SU-DHL-6 (cell line): ENCODE data around the gene FBH1.

Experiments used
- H2AFZ ChIP-seq: fragments of 200-600 bp; sonication (generic); 2 replicates; pipeline ENCODE4 v1.6.1; 2014; ENCODE audit warnings: low read depth, mild to moderate bottlenecking, moderate library complexity, mixed read lengths, antibody characterized with exemption, low read length; ENCODE audit not compliant: severe bottlenecking
- H3F3A ChIP-seq: fragments of 200-600 bp; shearing (Covaris generic); 2 replicates; pipeline ENCODE4 v1.6.0; 2016; ENCODE audit warnings: antibody characterized with exemption, mild to moderate bottlenecking; ENCODE audit not compliant: insufficient read depth
- H3K27ac ChIP-seq: fragments of 200-600 bp; sonication (generic); 2 replicates; pipeline ENCODE4 v1.5.1; 2016; ENCODE audit warnings: low read depth, mild to moderate bottlenecking, low read length, moderate library complexity, mixed read lengths
- H3K27me3 ChIP-seq: fragments of 200-600 bp; sonication (generic), shearing (Covaris generic); 2 replicates; pipeline ENCODE4 v1.6.0; 2014; ENCODE audit warnings: mild to moderate bottlenecking, low read length
- H3K36me3 ChIP-seq: fragments of 200-600 bp; sonication (generic); 2 replicates; pipeline ENCODE4 v1.6.1; 2014; ENCODE audit warnings: mild to moderate bottlenecking, low read length, mixed read lengths
- H3K4me2 ChIP-seq: fragments of 300-600, 200-600 bp; shearing (Covaris generic), sonication (generic); 2 replicates; pipeline ENCODE4 v1.6.0; 2014; ENCODE audit warnings: low read length, low read depth, mild to moderate bottlenecking; ENCODE audit not compliant: poor library complexity, severe bottlenecking
- H3K4me3 ChIP-seq: fragments of 200-600 bp; sonication (generic); 2 replicates; pipeline ENCODE4 v1.5.1; 2014; ENCODE audit warnings: antibody characterized with exemption, low read length, mild to moderate bottlenecking, mixed read lengths; ENCODE audit not compliant: insufficient read depth, poor library complexity, severe bottlenecking
- H3K79me2 ChIP-seq: fragments of 200-600 bp; sonication (generic); 2 replicates; pipeline ENCODE4 v1.6.1; 2014; ENCODE audit warnings: mild to moderate bottlenecking, low read length, moderate library complexity; ENCODE audit not compliant: insufficient read depth
- H3K9ac ChIP-seq: fragments of 200-600 bp; sonication (generic); 2 replicates; pipeline ENCODE4 v1.7.0; 2014; ENCODE audit warnings: mild to moderate bottlenecking, low read length
- H3K9me2 ChIP-seq: fragments of 200-600 bp; sonication (generic); replicated peaks from 2 replicates; pipeline ENCODE4 v1.6.1; 2014; ENCODE audit warnings: low read length; ENCODE audit not compliant: insufficient read depth
- H3K9me3 ChIP-seq: fragments of 200-600 bp; sonication (generic); 2 replicates; pipeline ENCODE4 v1.6.1; 2014; ENCODE audit warnings: low read length, mixed read lengths; ENCODE audit not compliant: insufficient read depth
- H4K20me1 ChIP-seq: fragments of 200-600 bp; sonication (generic); 2 replicates; pipeline ENCODE4 v1.6.1; 2014; ENCODE audit warnings: low read depth, mild to moderate bottlenecking, antibody characterized with exemption, low read length, moderate library complexity, mixed read lengths
- EZH2phosphoT487 ChIP-seq: fragments of 200-600 bp; sonication (generic), shearing (Covaris generic); conservative IDR thresholded peaks from 2 replicates; pipeline ENCODE4 v1.6.1; 2018; ENCODE audit warnings: mild to moderate bottlenecking, antibody characterized with exemption, low read length, moderate library complexity, mixed read lengths
- TF ChIP-seq, protein P1 (sequence below): fragments of 200-600 bp; sonication (generic); IDR thresholded peaks from one replicate; pipeline ENCODE4 v1.5.1; 2017; ENCODE audit warnings: antibody characterized with exemption, mild to moderate bottlenecking, low read length, moderate library complexity; ENCODE audit not compliant: insufficient read depth, poor library complexity, severe bottlenecking

Gene FBH1

DNA sequence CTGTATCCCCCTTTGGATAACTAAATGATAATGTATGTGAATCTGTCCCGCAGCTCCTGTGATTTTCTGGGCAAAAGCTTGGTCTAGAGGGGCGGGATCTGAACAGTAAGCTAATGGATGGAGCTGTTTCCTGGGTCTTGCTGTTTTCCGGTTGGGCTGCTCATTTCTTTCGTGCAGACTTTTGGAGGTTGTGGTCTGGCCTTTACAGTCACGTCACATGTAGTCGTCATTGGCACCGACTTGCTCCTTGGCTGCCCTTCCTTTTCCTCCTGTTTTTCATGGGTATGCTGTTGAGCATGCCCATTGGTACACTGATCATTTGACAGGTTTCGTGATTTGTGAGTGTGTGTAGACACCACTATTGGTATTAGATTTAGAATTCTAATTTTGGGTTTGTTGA lies 2.0 kb downstream of the FBH1 start:
- TF ChIP-seq, protein P1, sequence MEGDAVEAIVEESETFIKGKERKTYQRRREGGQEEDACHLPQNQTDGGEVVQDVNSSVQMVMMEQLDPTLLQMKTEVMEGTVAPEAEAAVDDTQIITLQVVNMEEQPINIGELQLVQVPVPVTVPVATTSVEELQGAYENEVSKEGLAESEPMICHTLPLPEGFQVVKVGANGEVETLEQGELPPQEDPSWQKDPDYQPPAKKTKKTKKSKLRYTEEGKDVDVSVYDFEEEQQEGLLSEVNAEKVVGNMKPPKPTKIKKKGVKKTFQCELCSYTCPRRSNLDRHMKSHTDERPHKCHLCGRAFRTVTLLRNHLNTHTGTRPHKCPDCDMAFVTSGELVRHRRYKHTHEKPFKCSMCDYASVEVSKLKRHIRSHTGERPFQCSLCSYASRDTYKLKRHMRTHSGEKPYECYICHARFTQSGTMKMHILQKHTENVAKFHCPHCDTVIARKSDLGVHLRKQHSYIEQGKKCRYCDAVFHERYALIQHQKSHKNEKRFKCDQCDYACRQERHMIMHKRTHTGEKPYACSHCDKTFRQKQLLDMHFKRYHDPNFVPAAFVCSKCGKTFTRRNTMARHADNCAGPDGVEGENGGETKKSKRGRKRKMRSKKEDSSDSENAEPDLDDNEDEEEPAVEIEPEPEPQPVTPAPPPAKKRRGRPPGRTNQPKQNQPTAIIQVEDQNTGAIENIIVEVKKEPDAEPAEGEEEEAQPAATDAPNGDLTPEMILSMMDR: no peak
- TF ChIP-seq EZH2phosphoT487: no peak
- Histone ChIP-seq H3K27me3 (no peaks in the 10 kb centered on the region), H3K9me2 (no peaks in the 10 kb centered on the region), H2AFZ (no peak overlapping the region), H3K79me2 (peaks cover 38% of the 10 kb centered on the region), H3F3A (0 out of 2 replicates have a peak, but pooled peaks cover 2% of the 10 kb centered on the region), H4K20me1 (no peaks in the 10 kb centered on the region), H3K36me3 (0 out of 2 replicates have a peak, but pooled peaks cover under 1% of the 10 kb centered on the region), H3K9me3 (no peaks in the 10 kb centered on the region), H3K4me2 (no peak overlapping the region), H3K4me3 (no peak overlapping the region), H3K27ac (no peak overlapping the region), H3K9ac (no peak overlapping the region)

DNA sequence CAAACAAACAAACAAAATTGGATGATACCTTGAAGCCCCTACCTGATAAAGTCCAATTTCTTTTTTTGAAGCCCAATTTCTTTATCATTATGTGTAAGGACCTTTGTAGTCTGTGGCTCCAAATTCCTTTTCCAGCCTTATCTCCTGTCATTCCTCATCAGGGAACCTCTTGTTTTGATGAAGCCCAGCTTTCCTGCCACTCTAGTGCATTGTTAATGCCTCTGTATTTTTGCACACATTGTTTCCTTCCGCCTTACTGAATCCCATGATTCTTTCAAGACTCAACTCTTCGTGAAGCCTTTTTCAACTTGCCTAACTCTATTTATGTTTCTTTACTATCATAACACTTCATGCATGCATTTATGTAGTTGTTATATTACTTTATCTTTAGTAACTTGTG lies 3.3 kb downstream of the FBH1 start:
- Histone ChIP-seq H3K27me3 (no peaks in the 10 kb centered on the region), H3K79me2 (peaks cover 43% of the 10 kb centered on the region), H3K9me2 (no peaks in the 10 kb centered on the region), H3K9me3 (no peaks in the 10 kb centered on the region), H3K9ac (no peak overlapping the region), H3K4me2 (no peak overlapping the region), H3K27ac (no peak overlapping the region), H3K36me3 (no peaks in the 10 kb centered on the region), H3K4me3 (no peak overlapping the region), H4K20me1 (no peaks in the 10 kb centered on the region), H3F3A (no peaks in the 10 kb centered on the region), H2AFZ (no peak overlapping the region)
- TF ChIP-seq EZH2phosphoT487: no peak
- TF ChIP-seq, protein P1: no peak

DNA sequence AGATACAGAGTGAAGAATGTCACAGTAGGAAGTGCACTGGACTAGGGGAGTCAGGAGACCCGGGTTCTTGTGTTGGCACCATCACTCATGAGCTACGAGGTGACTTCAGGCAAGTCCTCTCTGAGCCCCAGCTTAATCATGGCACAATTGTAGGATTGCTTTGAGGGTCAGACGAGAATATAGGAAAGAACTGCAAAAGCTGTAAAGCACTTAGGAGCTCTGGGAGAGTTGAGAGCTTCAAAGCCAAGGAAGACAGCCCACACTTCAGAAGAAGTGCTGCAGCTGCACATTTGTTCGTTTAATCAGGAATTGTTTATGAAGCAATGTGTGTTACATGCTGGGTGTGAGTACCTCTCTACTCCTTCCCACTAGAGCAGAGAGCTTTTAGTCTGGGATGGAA lies 4.4 kb downstream of the FBH1 start:
- H3K9ac ChIP-seq: no peak overlapping the region
- no peaks in the 10 kb centered on the region for H3K27me3 ChIP-seq
- no peaks in the 10 kb centered on the region for H3K9me3 ChIP-seq
- no peaks in the 10 kb centered on the region for H3F3A ChIP-seq
- H4K20me1 ChIP-seq: no peaks in the 10 kb centered on the region
- no peaks in the 10 kb centered on the region for H3K36me3 ChIP-seq
- no peak overlapping the region for H3K27ac ChIP-seq
- no peak overlapping the region for H3K4me3 ChIP-seq
- peaks cover 43% of the 10 kb centered on the region for H3K79me2 ChIP-seq
- H2AFZ ChIP-seq: no peak overlapping the region
- H3K9me2 ChIP-seq: no peaks in the 10 kb centered on the region
- H3K4me2 ChIP-seq: no peak overlapping the region
- TF ChIP-seq, protein P1: no peak
- no peak for TF ChIP-seq EZH2phosphoT487
